Measurements from ENCODE around the gene SORCS2.

DNA sequence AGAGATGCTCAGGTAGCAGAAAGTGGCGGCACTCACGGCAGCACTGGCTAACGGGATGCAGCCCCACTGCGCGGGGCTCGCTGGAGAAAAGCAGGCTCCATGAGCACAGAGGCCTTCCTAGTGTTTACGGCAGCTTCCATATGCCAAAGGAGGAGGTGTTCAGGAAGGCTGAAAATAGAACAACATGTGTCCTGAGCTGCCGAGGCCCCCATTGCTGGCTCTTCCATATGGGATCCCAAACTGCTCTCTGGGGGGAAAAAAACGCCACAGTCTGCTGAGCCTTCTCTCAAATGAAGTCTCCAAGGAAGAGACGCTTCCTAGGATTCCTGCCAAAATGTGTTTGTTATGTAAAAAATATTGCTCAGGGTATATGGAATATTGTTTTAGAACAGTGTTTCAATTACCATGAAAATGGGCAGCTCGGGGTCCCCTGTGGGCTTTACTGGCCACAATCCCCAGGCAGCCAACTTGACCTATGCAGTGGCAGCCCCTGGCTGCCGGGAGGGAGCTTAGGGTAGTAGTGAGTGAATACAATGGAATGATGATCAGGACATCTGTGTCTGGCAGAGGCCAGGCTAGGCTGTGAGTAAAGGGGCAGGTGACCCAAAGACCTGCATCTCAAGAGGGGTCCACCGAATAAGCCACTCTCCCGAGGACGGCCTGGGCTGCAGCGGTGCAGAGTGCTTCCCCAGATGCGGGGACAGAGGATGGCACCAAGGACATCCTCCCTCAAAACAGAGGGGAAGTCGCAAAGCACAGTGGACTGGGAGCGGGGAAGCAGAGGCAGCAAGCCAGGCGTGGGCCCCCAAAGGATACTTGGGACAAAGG is 577.3 kb downstream of the SORCS2 start:
- no peak for TF ChIP-seq POLR2AphosphoS5 (IDR thresholded peaks at IDR 0.05)
- TF ChIP-seq, protein P1, sequence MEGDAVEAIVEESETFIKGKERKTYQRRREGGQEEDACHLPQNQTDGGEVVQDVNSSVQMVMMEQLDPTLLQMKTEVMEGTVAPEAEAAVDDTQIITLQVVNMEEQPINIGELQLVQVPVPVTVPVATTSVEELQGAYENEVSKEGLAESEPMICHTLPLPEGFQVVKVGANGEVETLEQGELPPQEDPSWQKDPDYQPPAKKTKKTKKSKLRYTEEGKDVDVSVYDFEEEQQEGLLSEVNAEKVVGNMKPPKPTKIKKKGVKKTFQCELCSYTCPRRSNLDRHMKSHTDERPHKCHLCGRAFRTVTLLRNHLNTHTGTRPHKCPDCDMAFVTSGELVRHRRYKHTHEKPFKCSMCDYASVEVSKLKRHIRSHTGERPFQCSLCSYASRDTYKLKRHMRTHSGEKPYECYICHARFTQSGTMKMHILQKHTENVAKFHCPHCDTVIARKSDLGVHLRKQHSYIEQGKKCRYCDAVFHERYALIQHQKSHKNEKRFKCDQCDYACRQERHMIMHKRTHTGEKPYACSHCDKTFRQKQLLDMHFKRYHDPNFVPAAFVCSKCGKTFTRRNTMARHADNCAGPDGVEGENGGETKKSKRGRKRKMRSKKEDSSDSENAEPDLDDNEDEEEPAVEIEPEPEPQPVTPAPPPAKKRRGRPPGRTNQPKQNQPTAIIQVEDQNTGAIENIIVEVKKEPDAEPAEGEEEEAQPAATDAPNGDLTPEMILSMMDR (IDR thresholded peaks at IDR 0.05), result no peak
